ENCODE measurements around the gene TFDP2. TPM values are rescaled to one million over a fixed set of nuclear protein-coding genes. Genes with fewer than 3 reads are reported as not detected.

The TFDP2 gene
- total RNA-seq, 1 experiment from 2014 or later = 76.0 TPM

DNA sequence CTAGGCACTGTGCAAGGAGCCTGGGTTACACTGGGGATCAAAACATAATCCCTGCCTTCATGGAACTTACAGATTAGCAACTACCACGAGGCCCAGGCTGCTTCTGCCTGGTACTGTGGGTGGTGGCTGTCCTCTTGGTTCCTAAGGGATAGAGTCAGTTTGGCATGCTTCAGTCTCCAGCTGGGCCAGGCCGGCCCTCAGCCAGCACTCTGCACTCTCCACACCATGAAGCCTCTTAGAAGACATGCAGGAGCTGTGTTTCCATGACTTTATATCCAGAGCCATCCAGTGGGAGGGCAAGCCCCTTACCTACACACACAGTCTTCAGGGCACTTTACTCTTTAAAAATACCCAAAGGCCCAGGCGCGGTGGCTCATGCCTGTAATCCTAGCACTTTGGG lies 218.5 kb downstream of the TFDP2 start:
- H3K4me2 ChIP-seq (ENCODE audit: insufficient read depth, insufficient read length, low read length) = no peak overlapping the region
- H3K56ac ChIP-seq (ENCODE audit: insufficient read length, low read depth, low read length) = no peak overlapping the region
- no peaks in the 10 kb centered on the region for H3K23me2 ChIP-seq (ENCODE audit: insufficient read length, low read depth, low read length, poor library complexity, severe bottlenecking)
- H4K91ac ChIP-seq (ENCODE audit: insufficient read length, low read depth, low read length) = no peak overlapping the region
- H3K14ac ChIP-seq (ENCODE audit: insufficient read depth, low read length) = no peak overlapping the region
- H3K27me3 ChIP-seq (ENCODE audit: insufficient read depth, low read length) = no peaks in the 10 kb centered on the region
- H3K36me3 Mint-ChIP-seq (ENCODE audit: insufficient read depth in 1 of 3, low read depth in 3 of 3) = peaks cover 14 to 26% (median 17%) of the 10 kb centered on the region in 3 experiments
- no peak overlapping the region for H3K4ac ChIP-seq (ENCODE audit: low read depth, low read length)
- H3K79me2 ChIP-seq (ENCODE audit: insufficient read depth, low read length) = no peaks in the 10 kb centered on the region
- no peak overlapping the region for H4K8ac ChIP-seq (replicated peaks; ENCODE audit: insufficient read length, low read depth, low read length)
- no peaks in the 10 kb centered on the region for H3K9me3 ChIP-seq (ENCODE audit: control insufficient read depth, low read depth, low read length)
- no peak overlapping the region for H2AFZ ChIP-seq (ENCODE audit: low read length)
- no peaks in the 10 kb centered on the region for H3K4me1 ChIP-seq (ENCODE audit: insufficient read depth, low read length)
- H2BK5ac ChIP-seq (ENCODE audit: insufficient read length, low read length) = no peak overlapping the region
- H3K4me3 Mint-ChIP-seq = no peak overlapping the region
- no peaks in the 10 kb centered on the region for H3K9me3 Mint-ChIP-seq
- no peak overlapping the region for H3K23ac ChIP-seq (ENCODE audit: insufficient read length, low read depth, low read length)
- H3K79me1 ChIP-seq (ENCODE audit: insufficient read depth, low read depth, low read length, poor library complexity, severe bottlenecking) = no peaks in the 10 kb centered on the region
- no peak for DNase-seq
- H3T11ph ChIP-seq (ENCODE audit: low read length) = no peak overlapping the region
- TF ChIP-seq, protein P1, sequence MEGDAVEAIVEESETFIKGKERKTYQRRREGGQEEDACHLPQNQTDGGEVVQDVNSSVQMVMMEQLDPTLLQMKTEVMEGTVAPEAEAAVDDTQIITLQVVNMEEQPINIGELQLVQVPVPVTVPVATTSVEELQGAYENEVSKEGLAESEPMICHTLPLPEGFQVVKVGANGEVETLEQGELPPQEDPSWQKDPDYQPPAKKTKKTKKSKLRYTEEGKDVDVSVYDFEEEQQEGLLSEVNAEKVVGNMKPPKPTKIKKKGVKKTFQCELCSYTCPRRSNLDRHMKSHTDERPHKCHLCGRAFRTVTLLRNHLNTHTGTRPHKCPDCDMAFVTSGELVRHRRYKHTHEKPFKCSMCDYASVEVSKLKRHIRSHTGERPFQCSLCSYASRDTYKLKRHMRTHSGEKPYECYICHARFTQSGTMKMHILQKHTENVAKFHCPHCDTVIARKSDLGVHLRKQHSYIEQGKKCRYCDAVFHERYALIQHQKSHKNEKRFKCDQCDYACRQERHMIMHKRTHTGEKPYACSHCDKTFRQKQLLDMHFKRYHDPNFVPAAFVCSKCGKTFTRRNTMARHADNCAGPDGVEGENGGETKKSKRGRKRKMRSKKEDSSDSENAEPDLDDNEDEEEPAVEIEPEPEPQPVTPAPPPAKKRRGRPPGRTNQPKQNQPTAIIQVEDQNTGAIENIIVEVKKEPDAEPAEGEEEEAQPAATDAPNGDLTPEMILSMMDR (conservative IDR thresholded peaks at IDR 0.05) = no peak
- no peaks in the 10 kb centered on the region for H4K20me1 ChIP-seq (ENCODE audit: control insufficient read depth, insufficient read depth, insufficient read length)
- peaks cover 7 to 10% of the 10 kb centered on the region in 2 experiments for H3K4me1 Mint-ChIP-seq
- H3K9ac ChIP-seq (ENCODE audit: extremely low read depth, insufficient read length, low read length) = no peak overlapping the region
- no peak overlapping the region for H3K18ac ChIP-seq (ENCODE audit: insufficient read length, low read depth, low read length)
- no peak overlapping the region for H3K27ac ChIP-seq (ENCODE audit: insufficient read length, low read depth, low read length)
- H2AK5ac ChIP-seq (ENCODE audit: insufficient read length, low read length) = no peak overlapping the region
- H2BK15ac ChIP-seq (ENCODE audit: low read depth, low read length) = no peak overlapping the region
- no peaks in the 10 kb centered on the region for H3K27me3 Mint-ChIP-seq (ENCODE audit: low read depth)
- H4K5ac ChIP-seq (ENCODE audit: insufficient read length, low read depth, low read length) = no peak overlapping the region
- no peak overlapping the region for H2BK120ac ChIP-seq (ENCODE audit: low read depth, low read length, poor library complexity, severe bottlenecking)
- WGBS (ENCODE audit: extremely low coverage, insufficient read length, low lambda C conversion rate) = no CpG with 5 or more reads among the region's 4 CpGs
- peak overlapping the region in 1 of 3 experiments; percentile 23; a peak in 1 of 7 replicates for H3K27ac Mint-ChIP-seq
- H2BK20ac ChIP-seq (ENCODE audit: low read depth, low read length, poor library complexity, severe bottlenecking) = no peak overlapping the region
- no peak overlapping the region for H2BK12ac ChIP-seq (ENCODE audit: insufficient read length, low read depth, low read length)
